Measurements from ENCODE around the gene AARS2.

GRCh38 chr6:44315516-44315915, 2.4 kb upstream of the AARS2 start:
- TF ChIP-seq CTCF (IDR thresholded peaks at IDR 0.05; ENCODE audit: insufficient read depth, low read length) (no peak), POLR2AphosphoS5 (IDR thresholded peaks at IDR 0.05; ENCODE audit: low read depth) (no peak), REST (IDR thresholded peaks at IDR 0.05; ENCODE audit: insufficient replicate concordance, low read depth) (no peak)

Measured in HL-60 (cell line).